Cerebellar cortex (tissue), 1 donor: Measurements from ENCODE around the gene RALY.

Experiments
- DNase-seq: peaks from one replicate; pipeline ENCODE4 v3.0.0-alpha.2; 2015; ENCODE audit warnings: low spot score

Gene RALY

DNA sequence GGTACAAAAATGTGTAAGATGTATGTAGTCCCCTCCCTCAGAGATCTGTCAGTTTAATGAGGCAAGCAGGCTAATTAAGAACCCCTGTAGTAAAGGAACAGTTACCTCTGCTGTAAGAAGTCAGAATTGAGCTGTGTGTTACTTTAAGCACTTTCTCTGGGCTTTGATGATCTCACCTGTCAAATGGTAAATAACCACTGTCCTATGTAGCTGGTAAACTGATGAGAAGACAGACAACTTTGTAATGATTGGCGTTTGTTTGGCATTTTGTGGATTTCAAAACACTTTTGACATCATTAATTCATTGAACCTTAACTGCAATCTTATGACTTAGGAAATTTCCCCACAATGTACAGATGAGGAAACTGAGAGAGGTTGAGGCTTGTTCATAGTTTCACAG, 55.7 kb downstream of the RALY start:
- no peak for DNase-seq

DNA sequence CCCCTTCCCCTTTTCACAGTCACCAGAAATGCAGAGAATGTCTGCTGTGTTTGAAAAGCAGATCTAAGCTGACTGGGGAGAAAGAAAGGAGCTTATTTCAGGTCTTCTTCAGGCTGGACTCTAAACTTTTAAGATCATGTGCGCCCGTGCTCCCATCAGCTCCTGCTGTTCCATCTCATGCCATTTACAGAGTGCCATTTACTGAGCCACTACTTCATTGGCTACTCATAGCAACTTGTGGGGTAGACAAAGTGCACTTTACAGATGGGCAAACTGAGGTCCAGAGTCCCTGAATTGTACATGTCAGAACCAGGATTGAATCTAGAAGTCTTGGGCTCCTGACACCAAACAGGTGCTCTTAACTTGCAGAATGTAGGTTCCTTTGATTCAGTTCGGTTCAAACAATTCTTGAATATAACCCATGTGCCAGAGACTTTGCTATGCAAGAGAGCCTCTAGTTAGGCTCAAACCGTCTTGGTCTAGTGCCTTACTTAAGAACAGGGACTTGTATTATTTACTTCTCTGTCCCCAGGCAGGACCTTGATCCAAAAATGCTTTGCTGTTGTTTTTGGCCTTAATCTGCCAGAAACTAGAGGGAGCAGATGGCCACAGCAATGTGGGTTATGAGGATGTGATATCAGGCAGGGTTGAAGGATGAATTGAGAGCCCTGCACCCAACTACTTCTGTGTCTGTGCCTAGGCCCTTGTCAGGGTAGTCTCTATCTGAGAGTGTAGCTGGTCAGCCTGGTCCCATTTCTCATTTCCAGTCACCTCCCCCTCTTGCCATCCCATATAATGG, 56.4 kb downstream of the RALY start:
- peak; percentile 84 for DNase-seq

DNA sequence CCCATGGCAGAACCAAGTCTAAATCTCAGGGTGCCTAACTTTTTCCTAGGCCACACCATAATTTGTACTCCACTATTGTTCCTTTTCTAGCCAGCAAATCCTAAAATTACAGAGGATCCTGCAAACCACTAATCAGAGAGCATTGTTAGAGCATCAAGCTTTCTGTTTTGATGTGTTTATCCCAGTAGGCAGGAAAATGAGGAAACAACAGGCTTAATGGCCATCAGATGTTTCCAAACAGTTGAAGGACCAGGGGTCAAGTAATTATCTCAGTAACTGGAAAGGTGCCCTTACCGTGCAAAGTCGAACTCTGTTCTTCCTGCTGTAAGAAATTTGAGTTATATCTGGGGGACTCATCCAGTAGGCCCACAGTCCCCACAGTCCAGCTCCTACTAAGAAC, 58.7 kb downstream of the RALY start:
- DNase-seq: no peak

DNA sequence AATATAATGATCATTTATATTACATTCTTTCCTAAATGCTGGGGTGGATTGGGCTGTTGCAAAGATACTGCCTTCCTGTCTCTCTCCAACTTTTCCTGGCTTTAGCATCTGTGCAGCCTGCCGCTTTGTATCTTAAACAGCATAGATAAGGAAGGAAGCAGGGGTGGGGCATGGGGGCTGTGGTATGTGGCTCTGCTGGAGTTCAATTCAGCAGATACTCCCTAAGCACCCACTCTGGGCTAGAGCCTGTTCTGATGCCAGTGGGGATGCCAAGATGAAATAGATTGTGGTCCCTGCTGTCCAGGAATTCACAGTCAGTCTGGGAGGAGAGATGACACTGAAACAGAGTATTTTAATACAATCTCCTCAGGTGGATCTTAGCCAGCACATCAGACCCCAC, 61.6 kb downstream of the RALY start:
- DNase-seq: no peak

DNA sequence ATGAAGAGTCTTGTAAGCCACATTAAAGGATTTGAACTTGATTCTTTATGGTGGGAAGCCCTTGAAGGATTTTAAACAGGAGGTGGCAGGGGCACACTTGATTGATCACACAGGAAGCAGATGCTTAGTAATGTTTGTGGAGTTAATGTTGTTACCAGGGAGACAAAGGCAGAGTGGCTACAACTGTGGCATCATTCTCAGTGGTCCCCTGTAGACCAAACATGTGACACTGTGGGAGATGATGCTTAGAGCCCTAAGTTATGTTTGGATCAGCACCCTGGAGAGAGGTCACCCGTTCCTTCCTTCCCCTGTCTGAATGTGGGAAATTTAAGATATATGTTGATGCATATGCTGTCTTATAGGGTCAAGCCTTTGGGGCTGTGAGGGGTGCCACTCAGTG, 65.1 kb downstream of the RALY start:
- DNase-seq: no peak

DNA sequence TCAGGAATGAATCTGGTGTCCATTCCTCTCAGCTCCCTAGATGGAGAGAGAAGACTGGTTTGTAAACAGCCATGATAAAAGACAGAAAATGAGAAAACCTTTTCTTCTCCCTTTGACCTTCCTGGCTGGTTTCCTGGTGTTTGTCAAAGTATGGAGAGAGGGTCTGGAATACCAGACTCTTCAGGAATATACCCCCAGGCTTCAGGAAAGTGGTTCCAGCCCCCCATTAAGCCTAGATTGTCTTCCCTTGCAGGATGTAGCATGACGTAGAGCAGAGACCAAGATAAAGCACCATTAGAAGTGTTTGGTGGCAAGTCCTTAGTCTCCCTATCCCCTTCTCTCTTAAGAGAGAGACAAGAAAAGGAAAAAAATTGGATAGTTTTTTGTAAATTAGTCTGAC, 67.3 kb downstream of the RALY start:
- no peak for DNase-seq

DNA sequence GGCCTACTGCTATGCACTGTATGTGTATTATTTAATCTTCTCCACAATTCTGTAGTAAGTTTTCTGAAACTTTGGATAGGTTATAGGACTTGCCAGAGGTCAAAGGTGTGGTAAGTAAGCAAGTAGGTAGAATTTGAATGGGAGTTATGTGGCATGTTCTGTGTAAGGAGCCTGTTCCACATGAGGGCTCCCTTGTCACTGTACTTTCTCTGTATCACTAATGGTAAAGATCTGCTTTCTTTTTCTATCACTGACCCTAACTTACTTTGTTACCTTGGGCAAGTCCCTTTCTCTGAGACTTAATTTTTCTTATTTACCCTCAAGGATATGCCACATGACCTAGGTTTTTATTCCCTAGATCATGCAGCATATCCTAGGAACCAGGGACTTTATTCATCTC, 68.0 kb downstream of the RALY start:
- no peak for DNase-seq

DNA sequence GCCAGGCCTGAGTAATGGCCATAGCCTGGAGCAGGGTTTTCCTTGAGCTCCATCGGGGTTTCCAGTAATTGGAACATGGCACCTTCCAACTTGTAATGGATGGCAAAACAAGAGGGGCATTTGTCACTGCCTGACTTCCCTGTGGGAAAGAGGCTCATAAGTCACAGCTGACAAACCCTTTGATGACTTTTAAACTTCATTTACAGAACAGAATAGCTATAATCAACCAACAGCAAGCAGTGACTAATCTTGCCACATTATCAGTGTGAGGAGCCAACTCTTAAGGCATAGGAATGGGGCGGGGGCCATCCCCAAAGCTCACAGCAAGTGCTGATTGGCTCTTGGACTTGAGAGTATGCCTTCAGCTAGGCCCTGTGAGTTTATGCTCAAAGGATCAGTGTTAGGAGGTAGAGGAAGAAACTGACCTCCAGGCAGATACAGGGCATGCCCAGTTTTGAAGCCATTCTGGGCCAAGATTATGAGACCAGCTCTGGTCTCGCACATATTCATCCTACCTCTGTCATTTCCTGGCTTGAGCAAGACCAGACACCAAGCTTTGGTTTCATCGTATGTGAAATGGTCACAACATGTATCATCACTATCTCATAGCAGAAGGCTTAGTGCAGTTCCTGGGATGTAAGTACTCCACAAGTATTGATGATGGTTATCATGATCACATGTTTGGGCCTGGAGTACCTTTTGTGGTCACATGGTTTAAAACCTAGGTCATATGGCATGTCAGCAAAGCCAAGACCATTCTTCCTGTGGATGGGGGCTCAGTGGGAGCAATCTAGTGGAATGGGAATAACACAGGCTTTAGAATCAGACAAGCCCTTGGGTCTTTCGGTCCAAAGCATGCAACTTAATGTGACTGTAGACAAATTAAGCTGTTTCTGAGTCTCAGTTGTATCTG, 69.1 kb downstream of the RALY start:
- DNase-seq: no peak

DNA sequence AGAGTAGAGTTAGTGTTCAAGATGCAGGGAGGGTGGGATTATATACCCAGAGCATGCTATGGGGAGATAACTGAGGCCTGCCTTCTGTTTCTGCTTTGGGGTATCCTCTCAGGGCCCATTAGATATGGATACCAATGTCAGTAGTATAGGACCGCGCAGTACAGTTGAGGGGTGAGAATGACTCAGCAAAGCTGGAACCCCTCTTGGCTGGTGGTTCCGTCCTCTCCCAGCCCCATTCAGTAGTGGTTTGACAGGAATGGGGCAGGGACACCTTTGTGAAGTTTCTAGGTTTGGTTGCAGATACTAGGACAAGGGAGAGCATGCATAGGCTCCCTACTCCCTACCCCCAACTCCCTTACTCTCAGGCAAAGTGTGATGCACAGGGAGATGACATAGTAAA, 70.6 kb downstream of the RALY start:
- DNase-seq: no peak

DNA sequence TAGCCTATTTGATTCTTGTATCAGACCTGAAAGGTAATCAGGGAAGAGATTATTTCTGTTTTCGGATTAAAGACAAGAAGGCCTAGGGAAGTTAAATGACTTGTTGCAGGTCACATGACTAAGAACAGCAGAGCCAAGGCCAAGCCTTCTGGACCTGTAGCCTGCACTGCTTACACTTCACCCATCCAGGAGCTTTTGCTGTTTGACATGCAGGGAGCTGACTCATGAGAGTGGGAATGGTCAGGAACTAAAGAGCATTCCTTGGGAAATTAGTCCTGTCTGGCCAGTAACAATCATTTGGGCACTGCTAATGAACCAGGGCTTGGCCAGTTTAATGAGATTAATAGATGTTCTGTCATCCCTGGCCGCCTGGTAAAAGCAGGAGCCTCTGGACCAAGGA, 71.5 kb downstream of the RALY start:
- no peak for DNase-seq

DNA sequence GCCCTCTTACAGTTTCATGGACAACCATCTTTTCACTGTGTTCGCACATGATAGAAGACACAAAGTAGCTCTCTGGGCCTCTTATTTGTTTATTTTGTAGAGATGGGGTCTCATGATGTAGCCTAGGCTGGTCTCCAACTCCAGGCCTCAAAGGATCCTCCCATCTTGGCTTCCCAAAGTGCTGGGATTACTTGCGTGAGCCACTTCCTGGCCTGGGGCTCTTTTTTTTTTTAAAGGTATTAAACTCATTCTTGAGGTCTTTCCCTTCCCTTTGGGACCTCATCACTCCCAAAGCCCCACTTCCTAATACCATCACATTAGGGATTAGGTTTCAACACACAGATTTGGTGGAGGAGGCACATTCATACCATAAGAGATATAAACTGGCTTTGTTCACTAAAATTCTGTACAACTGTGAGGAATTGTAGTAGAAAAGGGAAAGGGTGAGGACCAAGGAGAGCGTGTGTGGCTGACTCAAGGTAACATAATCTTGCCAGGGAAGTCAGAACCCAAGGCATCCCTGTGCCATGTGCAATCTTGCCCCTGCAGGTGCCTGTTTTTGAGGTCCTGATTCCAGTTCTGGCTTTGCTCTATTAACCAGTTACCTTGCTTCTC, 72.9 kb downstream of the RALY start:
- no peak for DNase-seq

DNA sequence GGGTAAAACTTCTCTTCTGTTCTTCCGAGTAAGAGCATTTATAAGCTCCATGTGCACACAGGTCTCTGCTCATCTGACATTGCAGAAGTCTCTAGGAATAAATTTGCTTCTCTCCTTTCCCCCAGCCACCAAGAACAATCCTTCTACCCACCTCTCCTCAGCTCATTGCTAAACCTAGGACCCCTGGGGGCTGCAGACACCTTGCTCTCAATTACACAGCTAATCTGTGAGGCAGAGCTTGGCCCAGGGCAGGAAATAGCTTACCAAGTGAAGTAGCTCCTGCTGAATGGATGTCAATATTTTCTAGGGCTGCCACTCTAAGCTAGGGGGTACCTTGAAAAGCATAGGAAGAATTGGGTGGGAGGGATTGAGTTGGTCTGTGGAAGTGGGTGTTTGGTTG, 74.3 kb downstream of the RALY start:
- no peak for DNase-seq

DNA sequence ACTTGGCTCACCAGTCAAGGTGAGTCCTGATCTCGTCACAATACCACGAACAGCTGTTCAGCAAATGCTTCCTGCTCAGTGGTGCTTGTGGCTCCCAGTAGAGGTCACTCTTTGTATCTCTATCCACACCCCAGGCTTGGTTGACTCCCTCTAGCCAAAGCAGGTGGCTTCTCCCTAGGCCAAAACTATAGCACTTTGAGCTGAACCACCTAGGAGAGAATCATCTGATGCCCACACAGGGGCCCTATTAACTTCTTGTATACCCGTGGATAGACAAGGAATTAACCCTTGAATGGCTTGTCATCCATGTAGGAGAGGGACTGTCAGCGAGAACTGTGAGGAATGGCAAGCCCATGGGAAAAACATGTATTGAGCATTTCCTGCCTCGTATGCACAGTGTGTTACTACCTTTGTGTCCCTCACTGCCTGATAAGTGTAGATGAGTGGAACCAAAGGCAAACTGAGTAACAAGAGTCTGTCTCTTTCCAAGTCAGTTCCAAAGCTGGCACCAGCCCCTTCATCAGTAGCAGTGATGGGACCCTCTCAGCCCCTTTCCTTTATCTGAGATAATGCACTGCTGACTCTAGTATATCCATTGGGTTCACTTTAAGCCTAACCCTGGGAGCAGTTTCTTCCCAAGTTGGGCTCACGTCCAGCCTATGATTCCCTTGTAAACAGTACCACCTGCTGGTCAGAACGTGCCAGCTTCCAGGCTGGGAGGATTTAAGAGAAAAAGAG, 75.8 kb downstream of the RALY start:
- peak; percentile 92 for DNase-seq

DNA sequence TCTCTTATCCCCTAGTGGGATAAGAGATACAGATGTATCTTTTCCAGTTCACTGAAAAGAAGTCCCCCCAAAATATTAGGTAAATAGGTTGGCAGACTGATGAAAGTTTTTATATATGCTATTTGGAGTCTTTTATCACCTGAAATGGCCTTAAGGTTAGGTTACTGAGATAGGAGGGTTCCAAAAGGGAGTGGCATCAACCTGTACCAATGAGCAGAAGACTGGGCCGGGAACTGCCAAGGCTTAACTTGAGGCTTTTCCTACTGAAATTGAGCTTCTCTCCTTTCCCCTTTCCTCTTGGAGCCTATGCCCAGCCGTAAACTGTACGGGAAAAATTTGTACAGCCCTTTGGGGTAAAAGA, 76.3 kb downstream of the RALY start:
- DNase-seq: no peak

DNA sequence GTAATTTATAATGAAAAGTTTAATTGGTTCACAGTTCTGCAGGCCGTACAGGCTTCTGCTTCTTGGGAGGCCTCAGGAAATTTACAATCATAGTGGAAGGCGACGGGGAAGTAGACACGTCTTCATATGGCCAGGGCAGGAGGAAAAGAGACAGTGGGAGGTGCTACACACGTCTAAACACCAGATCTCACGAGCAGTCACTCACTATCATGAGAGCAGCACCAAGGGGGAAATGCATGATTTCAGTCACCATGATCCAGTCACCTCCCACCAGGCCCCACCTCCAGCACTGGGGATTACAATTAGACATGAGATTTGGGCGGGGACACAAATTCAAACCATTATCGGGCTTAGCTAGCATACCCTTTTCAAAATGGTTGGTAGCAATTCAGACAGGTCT, 77.1 kb downstream of the RALY start:
- no peak for DNase-seq

DNA sequence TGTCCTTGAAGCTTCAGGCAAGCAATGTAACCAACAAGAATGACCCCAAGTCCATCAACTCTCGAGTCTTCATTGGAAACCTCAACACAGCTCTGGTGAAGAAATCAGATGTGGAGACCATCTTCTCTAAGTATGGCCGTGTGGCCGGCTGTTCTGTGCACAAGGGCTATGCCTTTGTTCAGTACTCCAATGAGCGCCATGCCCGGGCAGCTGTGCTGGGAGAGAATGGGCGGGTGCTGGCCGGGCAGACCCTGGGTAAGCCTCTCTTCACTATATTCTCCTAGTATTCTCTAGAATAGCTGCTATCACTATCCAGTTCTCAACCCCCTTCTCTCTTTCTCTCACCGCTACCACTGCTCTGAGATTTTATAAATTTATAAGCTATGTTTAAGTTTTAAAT, 78.4 kb downstream of the RALY start:
- no peak for DNase-seq

DNA sequence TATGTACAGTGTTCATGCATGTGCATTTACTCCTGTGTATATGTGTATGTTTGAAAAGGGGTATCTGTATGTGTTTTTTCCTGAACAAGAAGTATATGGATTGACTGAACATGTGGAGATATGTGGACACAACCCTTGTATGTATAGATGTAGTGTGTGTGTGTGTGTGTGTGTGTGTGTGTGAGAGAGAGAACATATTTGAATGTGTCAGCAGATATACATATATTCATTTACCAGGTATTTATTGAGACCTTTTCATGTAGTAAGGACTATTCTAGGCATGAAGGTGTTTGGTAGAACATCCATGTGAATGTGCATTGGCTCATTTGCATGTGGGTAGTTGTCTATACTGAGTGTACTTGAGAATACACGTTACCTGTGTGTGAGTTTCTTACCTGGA, 79.1 kb downstream of the RALY start:
- DNase-seq: no peak

DNA sequence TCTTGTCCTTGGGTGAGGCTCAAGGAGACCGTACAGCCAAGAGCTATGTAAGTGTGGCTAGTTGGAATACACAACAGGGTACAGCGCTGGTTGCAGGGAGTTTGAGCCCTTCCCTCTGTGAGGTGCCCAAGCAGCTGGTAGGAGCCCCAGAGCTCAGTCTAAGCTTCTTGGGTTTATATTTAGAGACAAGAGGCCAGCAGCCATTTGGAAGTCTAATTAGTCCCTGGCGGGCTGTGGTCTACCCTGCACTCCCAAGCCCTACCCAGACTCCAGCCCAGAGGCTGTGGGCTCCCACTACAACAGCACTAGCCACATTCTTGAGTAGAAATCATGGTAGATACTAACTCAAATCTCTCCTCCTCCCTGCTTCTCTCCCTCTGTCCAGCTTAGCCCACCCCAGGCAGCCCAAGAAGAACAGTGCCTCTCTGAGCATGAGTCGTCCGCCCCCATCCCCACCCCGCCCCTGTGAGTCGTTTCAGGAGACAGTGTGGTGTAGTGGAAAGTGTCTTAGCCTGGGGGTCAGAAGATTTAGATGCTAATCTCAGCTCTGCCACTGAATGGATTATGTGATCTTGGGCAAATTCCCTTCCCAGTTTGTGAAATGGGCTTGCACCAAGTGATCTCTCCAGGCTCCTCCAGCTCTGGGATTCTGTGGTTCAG, 80.5 kb downstream of the RALY start:
- DNase-seq: no peak

DNA sequence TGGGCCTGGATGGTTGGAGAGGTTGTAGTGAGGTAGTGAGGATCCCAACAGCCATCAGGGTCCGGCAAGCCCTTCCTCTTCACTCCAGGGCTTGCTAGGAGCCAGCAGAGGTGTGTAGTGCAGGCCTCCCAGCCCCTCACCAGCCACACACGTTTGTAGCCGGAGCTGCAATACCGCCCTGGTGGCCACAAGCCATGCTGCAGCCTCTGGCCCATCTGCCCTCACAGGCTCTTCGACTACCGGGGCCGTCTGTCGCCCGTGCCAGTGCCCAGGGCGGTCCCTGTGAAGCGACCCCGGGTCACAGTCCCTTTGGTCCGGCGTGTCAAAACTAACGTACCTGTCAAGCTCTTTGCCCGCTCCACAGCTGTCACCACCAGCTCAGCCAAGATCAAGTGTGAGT, 81.9 kb downstream of the RALY start:
- no peak for DNase-seq

DNA sequence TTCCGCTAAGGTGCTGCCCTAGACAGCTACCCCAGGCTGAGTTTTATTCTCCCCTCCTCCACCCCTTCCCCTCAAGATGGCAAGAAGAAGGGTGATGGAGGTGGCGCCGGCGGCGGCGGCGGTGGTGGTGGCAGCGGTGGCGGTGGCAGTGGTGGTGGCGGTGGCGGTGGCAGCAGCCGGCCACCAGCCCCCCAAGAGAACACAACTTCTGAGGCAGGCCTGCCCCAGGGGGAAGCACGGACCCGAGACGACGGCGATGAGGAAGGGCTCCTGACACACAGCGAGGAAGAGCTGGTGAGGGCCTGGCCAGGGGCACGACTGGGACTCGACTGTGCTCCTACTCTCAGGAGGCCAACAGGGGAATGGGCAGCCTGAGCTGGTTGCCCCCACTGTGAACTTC, 83.2 kb downstream of the RALY start:
- DNase-seq: no peak

DNA sequence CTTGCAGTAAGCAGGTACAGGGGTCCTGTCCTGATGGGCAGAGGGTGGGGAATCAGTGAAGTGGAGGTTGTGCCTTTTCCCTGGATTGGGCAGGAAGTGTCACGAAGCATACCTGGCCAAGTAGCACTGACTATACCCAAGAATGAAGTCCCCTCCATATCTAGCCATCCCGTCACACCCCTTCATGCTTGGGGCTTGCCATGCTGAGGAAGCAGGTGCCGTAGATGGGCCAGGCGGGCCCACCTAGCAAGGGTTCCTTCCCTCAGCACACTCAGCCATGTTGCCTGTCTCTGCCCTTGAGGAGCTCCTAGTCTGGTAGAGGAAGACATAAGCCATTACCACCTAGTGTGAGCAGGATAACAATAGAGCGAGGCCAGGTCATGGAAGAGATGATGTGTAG, 84.8 kb downstream of the RALY start:
- no peak for DNase-seq

DNA sequence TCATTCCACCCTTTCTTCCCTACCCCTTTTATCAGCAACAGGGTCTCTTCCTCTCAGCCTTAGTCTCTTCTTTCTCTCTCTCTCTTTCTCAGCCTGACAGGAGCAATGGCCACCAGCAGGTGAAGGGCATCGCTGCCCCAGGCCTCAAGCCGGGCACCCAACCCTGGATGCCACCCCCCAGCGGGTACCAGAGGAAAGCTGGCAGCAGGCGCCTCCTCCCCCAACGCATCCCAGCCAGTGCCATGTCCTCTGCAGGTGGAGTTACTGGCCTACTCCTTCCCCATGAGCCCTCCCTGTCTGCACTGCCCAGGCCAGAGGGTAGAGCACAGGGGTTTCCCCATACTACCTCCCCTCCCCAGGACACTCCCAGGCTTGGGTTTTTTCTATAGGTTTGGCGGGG, 86.1 kb downstream of the RALY start:
- no peak for DNase-seq
